Upper lobe of left lung (tissue), 6 donors: ENCODE measurements around the gene PRELID1. TPM values are rescaled to one million over a fixed set of nuclear protein-coding genes. Genes with fewer than 3 reads are reported as not detected.

Source experiments
- ATAC-seq, 2 donors: fragments of 200-7000 bp; cut with Tn5 transposase; one replicate each; pipeline ENCODE4 v1.9.1; 2022; ENCODE audit warnings: mild to moderate bottlenecking in 2 of 2, moderate library complexity in 2 of 2; ENCODE audit not compliant: low FRiP score in 2 of 2
- DNase-seq, 2 donors: peaks; one replicate each; pipeline ENCODE4 v3.0.0-alpha.2; 2019 to 2020
- H3K27ac ChIP-seq, 4 donors: fragments of 200-600 bp; sonication (generic); one replicate each; pipeline ENCODE4 v1.5.1; 2016 to 2019
- H3K27me3 ChIP-seq, 4 donors: fragments of 200-600 bp; sonication (generic); one replicate each; pipeline ENCODE4 v1.5.1; 2017 to 2019
- H3K36me3 ChIP-seq, 4 donors: fragments of 200-600 bp; sonication (generic); one replicate each; pipeline ENCODE4 v1.5.1; 2016 to 2019
- H3K4me1 ChIP-seq, 4 donors: fragments of 200-600 bp; sonication (generic); one replicate each; pipeline ENCODE4 v1.5.1; 2018 to 2019
- H3K4me3 ChIP-seq, 4 donors: fragments of 200-600 bp; sonication (generic); one replicate each; pipeline ENCODE4 v1.5.1; 2017 to 2019; ENCODE audit warnings: mild to moderate bottlenecking in 2 of 4, moderate library complexity in 1 of 4
- H3K9me3 ChIP-seq, 4 donors: fragments of 200-600 bp; sonication (generic); one replicate each; pipeline ENCODE4 v1.5.1; 2018 to 2019
- EP300 ChIP-seq, 4 donors: sonication (generic); formaldehyde crosslinking; IDR thresholded peaks; one replicate each; pipeline ENCODE4 v1.5.1; 2017; ENCODE audit warnings: antibody characterized with exemption in 4 of 4, control low read depth in 2 of 4
- POLR2A ChIP-seq, 4 donors: fragments of 450-650 bp; IDR thresholded peaks; one replicate each; pipeline ENCODE4 v1.5.1; 2016 to 2017; ENCODE audit warnings: antibody characterized with exemption in 4 of 4, mild to moderate bottlenecking in 2 of 4
- POLR2AphosphoS5 ChIP-seq, 2 donors: sonication (generic); formaldehyde crosslinking; IDR thresholded peaks; one replicate each; pipeline ENCODE4 v1.5.1; 2017; ENCODE audit warnings: antibody characterized with exemption in 2 of 2
- WGBS, 2 donors: methylation state at CpG; one replicate each; pipeline ENCODE4 v1.1.5; 2017 to 2018; 5-methylcytosine and 5-hydroxymethylcytosine counted together
- total RNA-seq, 6 donors: library from RNA; depleted of rRNA in 4 of 6; stranded (reverse); fragments of >200 nt in 4 of 6; gene quantifications; one replicate each; pipeline versions ENCODE4 v1.1.0 to v1.2.1, GENCODE V29; 2016 to 2021
- TF ChIP-seq, protein P1 (sequence below), 6 experiments: fragments of 450-650 bp in 4 of 6; fragments of 200-600 bp in 2 of 6; sonication (generic) in 2 of 6; IDR thresholded peaks; one replicate each; pipeline ENCODE4 v1.5.1; 2016 to 2019; ENCODE audit warnings: antibody characterized with exemption in 6 of 6
- donor health status: DM: no; HTN: no; CAD: no; lungs with moderate emphysema.
- donor health status: DM: no; HTN: yes; CAD: no; lungs with severe emphysema.

Gene PRELID1
- total RNA-seq, 6 donors from 2014 or later, result 45.1 to 132 (median 86.8) TPM

DNA sequence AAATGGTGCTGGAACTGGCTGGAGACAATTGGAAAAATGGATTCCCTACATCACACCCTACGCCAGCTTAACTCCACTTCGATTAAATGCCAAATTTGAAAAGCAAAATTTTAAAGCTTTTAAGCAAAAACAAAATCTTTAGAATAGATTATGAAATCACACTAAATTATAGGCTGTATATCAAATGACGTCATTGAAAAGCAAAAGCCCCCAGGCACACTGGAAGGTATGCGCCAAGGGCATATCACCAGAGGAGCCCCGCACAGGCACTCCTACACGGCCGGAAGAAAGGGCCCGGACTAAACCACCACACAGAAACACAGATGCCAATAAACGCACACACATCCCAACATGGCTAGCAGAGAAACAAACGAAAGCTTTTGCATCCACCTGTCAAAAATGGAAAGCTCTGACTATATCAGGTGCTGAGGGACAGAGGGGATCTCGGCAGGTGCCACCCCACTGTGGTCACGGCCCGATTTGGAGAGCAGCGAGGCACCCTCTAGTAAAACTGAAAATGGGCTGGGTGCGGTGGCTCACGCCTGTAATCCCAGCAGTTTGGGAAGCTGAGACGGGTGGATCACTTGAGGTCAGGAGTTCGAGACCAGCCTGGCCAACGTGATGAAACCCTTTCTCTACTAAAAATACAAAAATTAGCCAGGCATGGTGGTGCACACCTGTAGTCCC, 25.1 kb downstream of the PRELID1 start:
- Histone ChIP-seq H3K27me3 (no peaks in the 10 kb centered on the region), H3K4me1 (peaks cover 0 to 7% (median 2%) of the 10 kb centered on the region in 4 donors), H3K9me3 (no peaks in the 10 kb centered on the region), H3K4me3 (no peak overlapping the region), H3K27ac (peak overlapping the region in 2 of 4 donors; percentile 36 to 55), H3K36me3 (peaks cover 5 to 49% (median 35%) of the 10 kb centered on the region in 4 donors)
- 91% methylated on average over 17 to 19 of the region's 19 CpGs for WGBS, 2 donors
- no peak for ATAC-seq
- DNase-seq, result no peak
- TF ChIP-seq, protein P1, sequence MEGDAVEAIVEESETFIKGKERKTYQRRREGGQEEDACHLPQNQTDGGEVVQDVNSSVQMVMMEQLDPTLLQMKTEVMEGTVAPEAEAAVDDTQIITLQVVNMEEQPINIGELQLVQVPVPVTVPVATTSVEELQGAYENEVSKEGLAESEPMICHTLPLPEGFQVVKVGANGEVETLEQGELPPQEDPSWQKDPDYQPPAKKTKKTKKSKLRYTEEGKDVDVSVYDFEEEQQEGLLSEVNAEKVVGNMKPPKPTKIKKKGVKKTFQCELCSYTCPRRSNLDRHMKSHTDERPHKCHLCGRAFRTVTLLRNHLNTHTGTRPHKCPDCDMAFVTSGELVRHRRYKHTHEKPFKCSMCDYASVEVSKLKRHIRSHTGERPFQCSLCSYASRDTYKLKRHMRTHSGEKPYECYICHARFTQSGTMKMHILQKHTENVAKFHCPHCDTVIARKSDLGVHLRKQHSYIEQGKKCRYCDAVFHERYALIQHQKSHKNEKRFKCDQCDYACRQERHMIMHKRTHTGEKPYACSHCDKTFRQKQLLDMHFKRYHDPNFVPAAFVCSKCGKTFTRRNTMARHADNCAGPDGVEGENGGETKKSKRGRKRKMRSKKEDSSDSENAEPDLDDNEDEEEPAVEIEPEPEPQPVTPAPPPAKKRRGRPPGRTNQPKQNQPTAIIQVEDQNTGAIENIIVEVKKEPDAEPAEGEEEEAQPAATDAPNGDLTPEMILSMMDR (IDR thresholded peaks at IDR 0.05), result no peak
- no peak for TF ChIP-seq POLR2AphosphoS5 (IDR thresholded peaks at IDR 0.05)
- no peak for TF ChIP-seq EP300 (IDR thresholded peaks at IDR 0.05)
- no peak for TF ChIP-seq POLR2A (IDR thresholded peaks at IDR 0.05)

- no peak for TF ChIP-seq EP300 (IDR thresholded peaks at IDR 0.05)
- TF ChIP-seq POLR2AphosphoS5 (IDR thresholded peaks at IDR 0.05), result no peak
- no peak for DNase-seq
- Histone ChIP-seq H3K4me3 (no peak overlapping the region), H3K4me1 (peaks cover 0 to 7% (median 2%) of the 10 kb centered on the region in 4 donors), H3K27me3 (no peaks in the 10 kb centered on the region), H3K36me3 (peaks cover 17 to 61% (median 47%) of the 10 kb centered on the region in 4 donors), H3K27ac (no peak overlapping the region), H3K9me3 (no peaks in the 10 kb centered on the region)
- 94 to 96% methylated on average over 6 of the region's 6 CpGs for WGBS, 2 donors
- ATAC-seq, result no peak
Measured at GRCh38 chr5:177329883-177330282, 26.3 kb downstream of the PRELID1 start.

DNA sequence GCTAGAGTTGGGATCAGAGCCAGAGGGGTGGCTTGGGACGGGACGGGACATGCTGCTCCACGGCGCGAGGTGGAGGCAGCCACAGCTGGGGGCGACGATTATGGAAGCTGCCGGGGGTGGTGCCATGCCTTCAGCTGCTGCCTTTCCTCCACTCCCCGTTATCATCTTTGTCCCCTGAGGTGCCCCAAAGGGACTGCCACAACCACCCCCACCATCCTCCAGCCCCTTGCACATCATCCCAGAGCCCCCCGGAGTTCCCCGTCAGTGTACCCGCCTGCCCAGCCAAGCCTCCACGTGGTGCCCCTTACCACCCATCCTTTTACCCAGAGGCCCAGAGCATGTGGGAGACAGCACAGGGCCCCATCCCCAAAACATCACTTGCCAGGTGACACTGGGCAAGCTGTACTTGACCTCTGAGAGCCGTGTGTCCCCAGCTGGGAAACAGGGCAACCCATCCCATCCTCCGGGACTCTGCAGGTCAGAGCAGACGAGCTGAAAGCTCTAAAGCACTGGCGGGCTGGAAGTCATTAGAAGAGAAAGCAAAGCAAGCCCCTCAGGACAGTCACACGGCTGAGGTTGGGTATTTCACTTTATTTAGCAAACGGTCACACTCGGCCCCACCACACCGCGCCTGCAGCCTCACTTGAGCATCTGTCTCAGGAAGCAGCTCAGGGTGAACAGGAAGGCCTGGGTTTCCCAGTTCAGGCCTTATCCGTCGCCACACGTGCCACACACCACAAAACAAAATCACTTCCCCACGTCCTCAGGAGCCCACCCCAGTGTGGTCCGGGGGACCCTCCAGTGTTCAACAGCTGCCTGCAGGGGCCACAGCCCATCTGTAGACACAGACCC, 27.6 kb downstream of the PRELID1 start:
- peaks cover 30 to 75% (median 61%) of the 10 kb centered on the region in 4 donors for H3K36me3 ChIP-seq
- TF ChIP-seq POLR2A (IDR thresholded peaks at IDR 0.05), result no peak
- no peak for TF ChIP-seq POLR2AphosphoS5 (IDR thresholded peaks at IDR 0.05)
- no peak for TF ChIP-seq EP300 (IDR thresholded peaks at IDR 0.05)
- TF ChIP-seq, protein P1 (IDR thresholded peaks at IDR 0.05), result no peak
- no peak for DNase-seq
- no peak overlapping the region for H3K4me3 ChIP-seq
- H3K4me1 ChIP-seq, result peaks cover 0 to 7% (median 2%) of the 10 kb centered on the region in 4 donors
- no peaks in the 10 kb centered on the region for H3K9me3 ChIP-seq
- no peak overlapping the region for H3K27ac ChIP-seq
- ATAC-seq, result no peak
- WGBS, 2 donors, result 78 to 85% methylated on average over 15 to 27 of the region's 27 CpGs
- H3K27me3 ChIP-seq, result no peaks in the 10 kb centered on the region

DNA sequence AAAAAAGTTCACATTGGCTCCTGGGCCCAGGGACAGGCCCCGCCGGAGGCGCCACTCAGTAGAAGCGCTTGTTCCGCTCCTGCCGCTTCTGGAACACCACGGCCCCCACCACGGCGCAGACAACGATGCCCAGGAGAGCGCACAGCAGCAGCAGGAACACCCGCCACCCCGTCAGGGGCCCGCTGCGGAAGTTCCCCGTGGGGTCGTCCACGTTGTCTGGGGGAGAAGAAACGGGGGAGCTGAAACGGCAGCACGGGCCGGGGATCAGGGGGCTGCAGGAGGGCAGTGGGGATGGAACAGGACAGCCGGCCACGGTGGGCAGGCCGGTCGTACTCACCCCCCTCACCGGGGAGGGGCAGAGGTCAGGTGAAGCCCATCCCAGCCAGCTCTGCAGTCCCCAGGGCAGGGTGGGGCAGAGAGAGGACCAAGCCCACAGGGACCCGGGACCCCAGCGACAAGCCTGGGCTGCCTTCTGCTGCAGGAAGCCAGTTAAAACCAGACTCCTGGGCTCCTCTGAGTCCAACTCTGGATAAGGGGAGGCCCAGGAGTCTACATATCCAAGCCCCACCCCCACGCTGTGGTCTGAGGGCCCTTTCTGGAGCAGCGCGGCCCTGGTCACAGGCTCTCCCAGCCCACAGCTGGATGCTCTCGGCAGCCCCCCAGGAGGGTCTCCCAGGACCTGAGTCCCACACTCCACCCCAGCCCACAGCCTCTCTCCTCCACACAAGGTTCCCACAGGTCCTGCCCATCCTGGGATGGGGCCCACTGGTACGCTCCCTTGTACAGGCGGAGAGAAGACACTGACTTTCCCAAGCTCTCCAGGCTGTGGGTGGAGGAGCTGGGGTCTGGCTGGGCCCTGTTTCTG, 28.7 kb downstream of the PRELID1 start:
- TF ChIP-seq, protein P1 (IDR thresholded peaks at IDR 0.05), result no peak
- TF ChIP-seq EP300 (IDR thresholded peaks at IDR 0.05) (no peak), POLR2A (IDR thresholded peaks at IDR 0.05) (no peak), POLR2AphosphoS5 (IDR thresholded peaks at IDR 0.05) (no peak)
- H3K9me3 ChIP-seq, result no peaks in the 10 kb centered on the region
- ATAC-seq, result no peak
- H3K27ac ChIP-seq, result no peak overlapping the region
- no peak overlapping the region for H3K4me3 ChIP-seq
- no peaks in the 10 kb centered on the region for H3K27me3 ChIP-seq
- peaks cover 40 to 85% (median 71%) of the 10 kb centered on the region in 4 donors for H3K36me3 ChIP-seq
- peaks cover 0 to 3% (median under 1%) of the 10 kb centered on the region in 4 donors for H3K4me1 ChIP-seq
- WGBS, 2 donors, result 90% methylated on average over 19 to 34 of the region's 35 CpGs
- peak in 1 of 2 donors; percentile 67 for DNase-seq
